ENCODE results near the gene TNKS1BP1.

TNKS1BP1 gene

GRCh38 chr11:57332694-57333440 is 8.1 kb upstream of the TNKS1BP1 start:
- Histone ChIP-seq H3K9me3 (ENCODE audit: low read length) (no peaks in the 10 kb centered on the region), H4K20me1 (ENCODE audit: insufficient read depth, low read length) (no peaks in the 10 kb centered on the region), H3K27ac (ENCODE audit: low read depth, low read length, poor library complexity, severe bottlenecking) (no peak overlapping the region), H3K4me3 (ENCODE audit: low read depth, low read length, poor library complexity, severe bottlenecking) (no peak overlapping the region), H3K4me2 (ENCODE audit: low read length) (no peak overlapping the region), H3F3A (ENCODE audit: insufficient read depth, low read length) (no peaks in the 10 kb centered on the region), H3K79me2 (ENCODE audit: insufficient read depth, low read length) (peaks cover 24% of the 10 kb centered on the region), H2AFZ (ENCODE audit: low read length) (no peak overlapping the region), H3K36me3 (ENCODE audit: insufficient read depth, low read length) (peaks cover 71% of the 10 kb centered on the region), H3K27me3 (ENCODE audit: insufficient read depth, low read length) (no peaks in the 10 kb centered on the region), H3K9ac (ENCODE audit: low read length) (no peak overlapping the region), H3K4me1 (ENCODE audit: insufficient read depth, low read length, severe bottlenecking) (peaks cover 20% of the 10 kb centered on the region), H3K9me2 (ENCODE audit: low read depth, low read length) (no peaks in the 10 kb centered on the region)
- TF ChIP-seq, protein P1, sequence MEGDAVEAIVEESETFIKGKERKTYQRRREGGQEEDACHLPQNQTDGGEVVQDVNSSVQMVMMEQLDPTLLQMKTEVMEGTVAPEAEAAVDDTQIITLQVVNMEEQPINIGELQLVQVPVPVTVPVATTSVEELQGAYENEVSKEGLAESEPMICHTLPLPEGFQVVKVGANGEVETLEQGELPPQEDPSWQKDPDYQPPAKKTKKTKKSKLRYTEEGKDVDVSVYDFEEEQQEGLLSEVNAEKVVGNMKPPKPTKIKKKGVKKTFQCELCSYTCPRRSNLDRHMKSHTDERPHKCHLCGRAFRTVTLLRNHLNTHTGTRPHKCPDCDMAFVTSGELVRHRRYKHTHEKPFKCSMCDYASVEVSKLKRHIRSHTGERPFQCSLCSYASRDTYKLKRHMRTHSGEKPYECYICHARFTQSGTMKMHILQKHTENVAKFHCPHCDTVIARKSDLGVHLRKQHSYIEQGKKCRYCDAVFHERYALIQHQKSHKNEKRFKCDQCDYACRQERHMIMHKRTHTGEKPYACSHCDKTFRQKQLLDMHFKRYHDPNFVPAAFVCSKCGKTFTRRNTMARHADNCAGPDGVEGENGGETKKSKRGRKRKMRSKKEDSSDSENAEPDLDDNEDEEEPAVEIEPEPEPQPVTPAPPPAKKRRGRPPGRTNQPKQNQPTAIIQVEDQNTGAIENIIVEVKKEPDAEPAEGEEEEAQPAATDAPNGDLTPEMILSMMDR (IDR thresholded peaks at IDR 0.05; ENCODE audit: low read length): no peak
- no peak for TF ChIP-seq EZH2 (IDR thresholded peaks at IDR 0.05; ENCODE audit: borderline replicate concordance, low read length)

GRCh38 chr11:57331720-57332119 is 7.0 kb upstream of the TNKS1BP1 start:
- no peaks in the 10 kb centered on the region for H3F3A ChIP-seq (ENCODE audit: insufficient read depth, low read length)
- no peaks in the 10 kb centered on the region for H4K20me1 ChIP-seq (ENCODE audit: insufficient read depth, low read length)
- H3K4me3 ChIP-seq (ENCODE audit: low read depth, low read length, poor library complexity, severe bottlenecking): no peak overlapping the region
- H3K9me3 ChIP-seq (ENCODE audit: low read length): no peaks in the 10 kb centered on the region
- no peak for TF ChIP-seq EZH2 (IDR thresholded peaks at IDR 0.05; ENCODE audit: borderline replicate concordance, low read length)
- TF ChIP-seq, protein P1 (IDR thresholded peaks at IDR 0.05; ENCODE audit: low read length): no peak
- no peaks in the 10 kb centered on the region for H3K27me3 ChIP-seq (ENCODE audit: insufficient read depth, low read length)
- H3K9me2 ChIP-seq (ENCODE audit: low read depth, low read length): no peaks in the 10 kb centered on the region
- no peak overlapping the region for H3K9ac ChIP-seq (ENCODE audit: low read length)
- no peak overlapping the region for H2AFZ ChIP-seq (ENCODE audit: low read length)
- peaks cover 24% of the 10 kb centered on the region for H3K79me2 ChIP-seq (ENCODE audit: insufficient read depth, low read length)
- H3K27ac ChIP-seq (ENCODE audit: low read depth, low read length, poor library complexity, severe bottlenecking): no peak overlapping the region
- no peak overlapping the region for H3K4me2 ChIP-seq (ENCODE audit: low read length)
- peaks cover 20% of the 10 kb centered on the region for H3K4me1 ChIP-seq (ENCODE audit: insufficient read depth, low read length, severe bottlenecking)
- peaks cover 82% of the 10 kb centered on the region for H3K36me3 ChIP-seq (ENCODE audit: insufficient read depth, low read length)

DNA sequence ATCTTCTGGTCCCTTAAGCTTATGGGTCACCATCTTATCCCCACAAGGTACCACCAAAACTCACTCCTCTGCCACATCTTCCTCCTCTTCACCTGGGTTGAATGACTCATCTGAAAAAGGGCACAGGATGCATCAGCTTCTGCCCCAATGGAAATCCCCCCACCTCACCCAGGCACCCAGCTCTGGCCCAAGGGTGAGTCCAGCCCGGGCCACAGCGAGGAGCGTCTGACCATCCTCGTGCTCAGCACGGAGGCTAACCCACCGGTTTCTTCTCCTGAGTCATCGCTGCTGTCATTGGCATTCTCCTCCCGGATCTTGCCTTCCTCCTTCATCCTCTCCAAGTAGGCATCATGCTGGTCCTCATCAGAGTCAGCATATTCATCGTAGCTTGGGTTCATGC is 5.3 kb upstream of the TNKS1BP1 start:
- Histone ChIP-seq H3K79me2 (ENCODE audit: insufficient read depth, low read length) (peaks cover 19% of the 10 kb centered on the region), H3K9me2 (ENCODE audit: low read depth, low read length) (no peaks in the 10 kb centered on the region), H3K36me3 (ENCODE audit: insufficient read depth, low read length) (peaks cover 94% of the 10 kb centered on the region), H3K4me3 (ENCODE audit: low read depth, low read length, poor library complexity, severe bottlenecking) (no peak overlapping the region), H3K27me3 (ENCODE audit: insufficient read depth, low read length) (no peaks in the 10 kb centered on the region), H3K4me2 (ENCODE audit: low read length) (no peak overlapping the region), H3K4me1 (ENCODE audit: insufficient read depth, low read length, severe bottlenecking) (peaks cover 28% of the 10 kb centered on the region), H3F3A (ENCODE audit: insufficient read depth, low read length) (no peaks in the 10 kb centered on the region), H2AFZ (ENCODE audit: low read length) (no peak overlapping the region), H3K27ac (ENCODE audit: low read depth, low read length, poor library complexity, severe bottlenecking) (no peak overlapping the region), H3K9me3 (ENCODE audit: low read length) (no peaks in the 10 kb centered on the region), H4K20me1 (ENCODE audit: insufficient read depth, low read length) (no peaks in the 10 kb centered on the region), H3K9ac (ENCODE audit: low read length) (no peak overlapping the region)
- no peak for TF ChIP-seq EZH2 (IDR thresholded peaks at IDR 0.05; ENCODE audit: borderline replicate concordance, low read length)
- TF ChIP-seq, protein P1 (IDR thresholded peaks at IDR 0.05; ENCODE audit: low read length): no peak

Measured in OCI-LY1 (cell line).